Thyroid gland (tissue), 4 donors: ENCODE results near the gene NME9.

Experiments
- CTCF ChIP-seq, 6 experiments: fragments of 200-600 bp in 3 of 6; fragments of 450-650 bp in 3 of 6; sonication (generic) in 3 of 6; IDR thresholded peaks; one replicate each; pipeline ENCODE4 v1.5.1; 2016 to 2019; ENCODE audit warnings: antibody characterized with exemption in 6 of 6, mild to moderate bottlenecking in 2 of 6, inconsistent platforms in 1 of 6, moderate library complexity in 1 of 6
- POLR2A ChIP-seq, 2 donors: fragments of 450-650 bp; IDR thresholded peaks; one replicate each; pipeline ENCODE4 v1.6.1; 2017; ENCODE audit warnings: antibody characterized with exemption in 2 of 2, mild to moderate bottlenecking in 2 of 2, moderate library complexity in 1 of 2

- TF ChIP-seq CTCF (IDR thresholded peaks at IDR 0.05), result no peak
- TF ChIP-seq POLR2A (IDR thresholded peaks at IDR 0.05), result no peak
These were observed 1.3 kb downstream of the NME9 start for GRCh38 chr3:138328341-138328740.
